Stomach smooth muscle (tissue), 2 donors: ENCODE measurements around the gene C17orf107.
"Not testable (repeated sequence)": the region's sequence is repeated elsewhere in the genome, so short reads cannot be mapped to it uniquely, and the experiment has no call there.

Experiments used
- H3K27ac ChIP-seq: one replicate; pipeline ENCODE4 v1.7.0; 2013; ENCODE audit warnings: mild to moderate bottlenecking, low read length, inconsistent platforms
- H3K27me3 ChIP-seq, 2 donors: one replicate each; pipeline ENCODE4 v1.7.0; 2013; ENCODE audit warnings: low read length in 2 of 2; ENCODE audit not compliant: insufficient read depth in 2 of 2, control insufficient read depth in 1 of 2
- H3K36me3 ChIP-seq, 2 donors: one replicate each; pipeline ENCODE4 v1.7.0; 2013; ENCODE audit warnings: low read length in 2 of 2; ENCODE audit not compliant: control insufficient read depth in 2 of 2, insufficient read depth in 2 of 2
- H3K4me1 ChIP-seq: one replicate; pipeline ENCODE4 v1.7.0; 2013; ENCODE audit warnings: low read length; ENCODE audit not compliant: control insufficient read depth, insufficient read depth
- H3K4me3 ChIP-seq, 2 donors: one replicate each; pipeline ENCODE4 v1.7.0; 2013; ENCODE audit warnings: low read length in 2 of 2
- H3K9ac ChIP-seq, 2 donors: one replicate each; pipeline ENCODE4 v1.7.0; 2013; ENCODE audit warnings: low read length in 2 of 2, mild to moderate bottlenecking in 1 of 2
- H3K9me3 ChIP-seq, 2 donors: one replicate each; pipeline ENCODE4 v1.7.0; 2013; ENCODE audit warnings: low read length in 2 of 2; ENCODE audit not compliant: control insufficient read depth in 2 of 2
- donor health status: healthy.
- donor health status: Pancreatic carcinoma.

Gene C17orf107

DNA sequence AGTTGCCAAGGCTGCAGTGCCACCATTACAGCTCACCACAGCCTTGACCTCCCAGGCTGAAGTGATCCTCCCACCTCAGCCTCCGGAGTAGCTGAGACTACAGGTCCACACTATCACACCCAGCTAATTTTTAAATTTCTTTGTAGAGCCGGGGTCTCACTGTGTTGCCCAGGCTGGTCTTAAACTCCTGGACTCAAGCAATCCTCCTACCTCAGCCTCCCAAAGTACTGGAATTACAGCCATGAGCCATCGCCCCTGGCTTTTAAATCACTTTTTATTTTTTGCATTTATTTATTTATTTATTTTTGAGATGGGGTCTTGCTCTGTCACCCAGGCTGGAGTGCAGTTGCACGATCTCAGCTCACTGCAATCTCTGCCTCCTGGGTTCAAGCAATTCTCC, 15.2 kb downstream of the C17orf107 start:
- not testable (repeated sequence) for H3K9me3 ChIP-seq, H3K27ac ChIP-seq, H3K27me3 ChIP-seq, H3K9ac ChIP-seq, H3K36me3 ChIP-seq, H3K4me1 ChIP-seq, H3K4me3 ChIP-seq

DNA sequence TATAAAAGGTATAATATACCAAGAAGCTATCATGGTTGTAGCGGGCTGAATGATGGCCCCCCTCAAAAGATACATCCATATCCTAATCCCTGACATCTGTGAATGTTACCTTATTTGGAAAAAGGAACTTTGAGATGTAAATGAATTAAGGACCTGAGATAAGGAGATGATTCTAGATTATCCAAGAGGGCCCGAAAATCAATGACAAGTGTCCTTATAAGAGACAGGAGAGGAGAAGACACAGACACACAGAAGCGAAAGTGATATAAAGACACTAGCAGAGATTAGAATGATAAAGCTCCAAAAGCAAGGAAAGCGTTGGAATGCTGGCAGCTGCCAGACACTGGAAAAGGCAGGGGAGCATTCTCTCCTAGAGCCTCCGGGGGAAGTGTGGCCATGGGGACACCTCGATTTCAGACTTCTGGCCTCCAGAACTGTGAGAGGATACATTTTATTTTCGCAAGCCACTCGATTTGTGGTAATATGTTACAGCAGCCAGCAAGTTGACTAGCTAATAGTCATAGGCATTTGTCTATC, 20.2 kb downstream of the C17orf107 start:
- no peaks in the 10 kb centered on the region for H3K27me3 ChIP-seq
- no peak overlapping the region for H3K4me3 ChIP-seq
- H3K9ac ChIP-seq, result no peak overlapping the region
- no peaks in the 10 kb centered on the region for H3K36me3 ChIP-seq
- H3K27ac ChIP-seq, result no peak overlapping the region
- H3K9me3 ChIP-seq, result no peaks in the 10 kb centered on the region
- no peaks in the 10 kb centered on the region for H3K4me1 ChIP-seq

DNA sequence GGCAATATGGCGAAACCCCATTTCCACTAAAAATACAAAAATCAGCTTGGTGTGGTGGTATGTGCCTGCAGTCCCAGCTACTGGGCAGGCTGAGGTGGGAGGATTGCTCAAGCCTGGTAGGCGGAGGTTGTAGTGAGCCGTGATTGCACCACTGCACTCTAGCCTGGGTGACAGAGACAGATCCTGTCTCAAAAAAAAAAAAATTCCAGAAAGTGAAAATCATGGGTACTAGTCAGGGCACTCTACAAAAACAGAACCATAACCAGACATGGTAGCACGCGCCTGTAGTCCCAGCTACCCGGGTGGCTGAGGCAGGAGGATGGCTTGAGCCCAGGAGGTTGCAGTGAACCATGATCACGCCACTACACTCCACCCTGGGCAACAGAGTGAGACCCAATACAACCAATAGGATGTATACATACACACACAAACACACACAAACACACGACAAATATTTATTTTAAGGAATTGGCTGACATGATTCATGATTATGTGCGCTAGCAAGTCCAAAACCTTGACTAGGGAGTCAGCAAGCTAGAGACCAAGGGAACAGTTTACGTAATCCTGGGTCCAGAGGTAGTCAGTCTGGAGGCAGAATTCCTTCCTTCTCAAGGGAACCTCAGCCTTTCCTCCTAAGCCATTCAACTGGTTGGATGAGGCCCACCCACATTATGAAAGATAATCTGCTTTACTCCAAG, 21.2 kb downstream of the C17orf107 start:
- Histone ChIP-seq H3K36me3 (no peaks in the 10 kb centered on the region), H3K4me1 (no peaks in the 10 kb centered on the region), H3K9ac (no peak overlapping the region), H3K27ac (no peak overlapping the region), H3K4me3 (no peak overlapping the region), H3K9me3 (no peaks in the 10 kb centered on the region), H3K27me3 (no peaks in the 10 kb centered on the region)

DNA sequence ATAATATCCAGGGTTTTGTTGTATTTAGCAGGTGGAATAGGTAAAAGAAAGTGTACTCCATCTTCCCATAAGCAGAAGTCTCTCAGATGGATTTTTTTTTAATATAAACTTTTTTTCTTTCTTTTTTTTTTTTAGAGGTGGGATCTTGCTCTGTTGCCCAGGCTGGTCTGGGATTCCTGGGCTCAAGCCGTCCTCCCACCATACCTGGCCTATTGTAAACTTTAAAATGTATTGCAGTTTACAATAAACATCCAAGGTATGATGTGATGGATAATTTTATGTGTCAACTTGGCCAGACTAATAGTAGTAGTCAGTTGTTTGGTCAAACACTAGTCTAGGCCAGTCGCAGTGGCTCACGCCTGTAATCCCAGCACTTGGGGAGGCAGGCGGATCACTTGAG, 22.0 kb downstream of the C17orf107 start:
- H3K4me3 ChIP-seq, result no peak overlapping the region
- no peak overlapping the region for H3K9ac ChIP-seq
- H3K36me3 ChIP-seq, result no peaks in the 10 kb centered on the region
- H3K9me3 ChIP-seq, result no peaks in the 10 kb centered on the region
- H3K4me1 ChIP-seq, result no peaks in the 10 kb centered on the region
- no peaks in the 10 kb centered on the region for H3K27me3 ChIP-seq
- H3K27ac ChIP-seq, result no peak overlapping the region

DNA sequence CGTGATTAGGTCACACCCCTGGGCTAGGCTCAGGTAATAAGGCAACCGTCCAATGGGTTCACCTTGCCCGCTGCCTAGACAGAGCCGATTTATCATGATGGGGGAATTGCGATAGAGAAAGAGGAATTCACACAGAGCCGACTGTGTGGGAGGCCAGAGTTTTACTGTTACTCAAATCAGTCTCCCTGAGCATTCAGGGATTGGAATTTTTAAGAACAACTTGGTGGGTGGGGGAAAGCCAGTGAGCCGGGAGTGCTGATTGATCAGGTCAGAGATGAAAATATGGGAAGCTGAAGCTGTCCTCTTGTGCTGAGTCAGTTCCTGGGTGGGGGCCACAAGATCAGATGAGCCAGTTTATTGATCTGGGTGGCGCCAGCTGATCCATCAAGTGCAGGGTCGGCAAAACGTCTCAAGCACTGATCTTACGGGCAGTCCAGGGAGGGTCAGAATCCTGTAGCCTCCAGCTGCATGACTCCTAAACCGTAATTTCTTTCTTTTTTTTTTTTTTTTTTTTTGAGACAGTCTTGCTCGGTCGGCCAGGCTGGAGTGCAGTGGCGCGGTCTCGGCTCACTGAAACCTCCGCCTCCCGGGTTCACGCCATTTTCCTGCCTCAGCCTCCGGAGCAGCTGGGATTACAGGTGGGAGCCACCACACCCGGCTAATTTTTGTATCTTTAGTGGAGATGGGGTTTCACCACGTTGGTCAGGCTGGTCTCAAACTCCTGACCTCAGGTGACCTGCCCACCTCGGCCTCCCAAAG, 27.4 kb downstream of the C17orf107 start:
- H3K27me3 ChIP-seq, H3K9ac ChIP-seq, H3K9me3 ChIP-seq, H3K36me3 ChIP-seq, H3K4me1 ChIP-seq, H3K4me3 ChIP-seq, H3K27ac ChIP-seq: not testable (repeated sequence)

DNA sequence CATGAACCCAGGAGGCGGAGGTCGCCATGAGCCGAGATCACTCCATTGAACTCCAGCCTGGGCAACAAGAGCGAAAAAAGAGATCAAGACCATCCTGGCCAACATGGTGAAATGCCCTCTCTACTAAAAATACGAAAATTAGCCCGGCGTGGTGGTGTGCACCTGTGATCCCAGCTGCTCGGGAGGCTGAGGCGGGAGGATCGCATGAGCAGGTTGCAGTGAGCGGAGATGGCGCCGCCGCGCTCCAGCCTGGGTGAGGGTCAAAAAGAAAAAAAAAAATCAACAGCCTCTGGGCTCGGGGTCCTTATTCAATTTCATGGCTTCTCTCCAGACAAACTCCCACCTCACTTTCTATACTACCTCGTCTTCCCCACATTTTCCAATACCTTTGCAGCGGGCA, 29.5 kb downstream of the C17orf107 start:
- H3K36me3 ChIP-seq, result no peaks in the 10 kb centered on the region
- H3K27ac ChIP-seq, result no peak overlapping the region
- H3K9me3 ChIP-seq, result no peaks in the 10 kb centered on the region
- no peak overlapping the region for H3K9ac ChIP-seq
- H3K27me3 ChIP-seq, result no peaks in the 10 kb centered on the region
- H3K4me3 ChIP-seq, result no peak overlapping the region
- peaks cover under 1% of the 10 kb centered on the region for H3K4me1 ChIP-seq

DNA sequence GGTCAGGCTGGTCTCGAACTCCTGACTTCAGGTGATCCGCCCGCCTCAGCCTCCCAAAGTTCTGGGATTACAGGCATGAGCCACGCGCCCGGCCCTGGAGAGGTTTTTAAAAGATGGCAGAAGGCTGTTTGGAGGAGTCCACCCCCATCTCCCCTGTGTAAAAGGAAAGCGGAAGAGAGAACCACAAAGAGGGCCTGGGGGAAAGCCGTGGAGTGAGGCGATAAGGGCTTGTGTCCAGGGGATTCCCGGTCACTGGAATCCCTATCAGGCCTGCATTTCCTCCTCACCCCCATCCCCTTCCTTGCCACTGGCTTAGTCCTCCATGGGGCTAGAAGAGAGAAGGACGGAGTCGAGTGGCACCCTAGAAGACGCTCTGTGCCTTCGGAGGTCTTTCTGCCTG, 32.6 kb downstream of the C17orf107 start, which contains the start of gene GP1BA:
Gene GP1BA (plus strand): TSS at position 315 of the 400 bp plus-strand sequence. CDS start 328 bp downstream, outside the sequence.
- H3K27me3 ChIP-seq, result no peaks in the 10 kb centered on the region
- no peaks in the 10 kb centered on the region for H3K9me3 ChIP-seq
- no peak within 1 kb of the TSS for H3K4me3 ChIP-seq
- peaks cover 9% of the 10 kb centered on the region for H3K4me1 ChIP-seq
- H3K36me3 ChIP-seq, result peaks cover 2 to 8% of the 10 kb centered on the region in 2 donors
- H3K27ac ChIP-seq, result no peak within 1 kb of the TSS
- H3K9ac ChIP-seq, result no peak within 1 kb of the TSS

DNA sequence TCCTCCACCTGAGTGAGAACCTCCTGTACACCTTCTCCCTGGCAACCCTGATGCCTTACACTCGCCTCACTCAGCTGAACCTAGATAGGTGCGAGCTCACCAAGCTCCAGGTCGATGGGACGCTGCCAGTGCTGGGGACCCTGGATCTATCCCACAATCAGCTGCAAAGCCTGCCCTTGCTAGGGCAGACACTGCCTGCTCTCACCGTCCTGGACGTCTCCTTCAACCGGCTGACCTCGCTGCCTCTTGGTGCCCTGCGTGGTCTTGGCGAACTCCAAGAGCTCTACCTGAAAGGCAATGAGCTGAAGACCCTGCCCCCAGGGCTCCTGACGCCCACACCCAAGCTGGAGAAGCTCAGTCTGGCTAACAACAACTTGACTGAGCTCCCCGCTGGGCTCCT, 33.4 kb downstream of the C17orf107 start:
- no peak overlapping the region for H3K9ac ChIP-seq
- H3K27me3 ChIP-seq, result no peaks in the 10 kb centered on the region
- no peak overlapping the region for H3K4me3 ChIP-seq
- peaks cover 9% of the 10 kb centered on the region for H3K4me1 ChIP-seq
- no peaks in the 10 kb centered on the region for H3K9me3 ChIP-seq
- peaks cover 10 to 16% of the 10 kb centered on the region in 2 donors for H3K36me3 ChIP-seq
- H3K27ac ChIP-seq, result no peak overlapping the region

DNA sequence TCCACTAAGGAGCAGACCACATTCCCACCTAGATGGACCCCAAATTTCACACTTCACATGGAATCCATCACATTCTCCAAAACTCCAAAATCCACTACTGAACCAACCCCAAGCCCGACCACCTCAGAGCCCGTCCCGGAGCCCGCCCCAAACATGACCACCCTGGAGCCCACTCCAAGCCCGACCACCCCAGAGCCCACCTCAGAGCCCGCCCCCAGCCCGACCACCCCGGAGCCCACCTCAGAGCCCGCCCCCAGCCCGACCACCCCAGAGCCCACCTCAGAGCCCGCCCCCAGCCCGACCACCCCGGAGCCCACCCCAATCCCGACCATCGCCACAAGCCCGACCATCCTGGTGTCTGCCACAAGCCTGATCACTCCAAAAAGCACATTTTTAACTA, 34.3 kb downstream of the C17orf107 start:
- H3K9ac ChIP-seq, result peak overlapping the region in 1 of 2 donors; percentile 12
- no peak overlapping the region for H3K27ac ChIP-seq

DNA sequence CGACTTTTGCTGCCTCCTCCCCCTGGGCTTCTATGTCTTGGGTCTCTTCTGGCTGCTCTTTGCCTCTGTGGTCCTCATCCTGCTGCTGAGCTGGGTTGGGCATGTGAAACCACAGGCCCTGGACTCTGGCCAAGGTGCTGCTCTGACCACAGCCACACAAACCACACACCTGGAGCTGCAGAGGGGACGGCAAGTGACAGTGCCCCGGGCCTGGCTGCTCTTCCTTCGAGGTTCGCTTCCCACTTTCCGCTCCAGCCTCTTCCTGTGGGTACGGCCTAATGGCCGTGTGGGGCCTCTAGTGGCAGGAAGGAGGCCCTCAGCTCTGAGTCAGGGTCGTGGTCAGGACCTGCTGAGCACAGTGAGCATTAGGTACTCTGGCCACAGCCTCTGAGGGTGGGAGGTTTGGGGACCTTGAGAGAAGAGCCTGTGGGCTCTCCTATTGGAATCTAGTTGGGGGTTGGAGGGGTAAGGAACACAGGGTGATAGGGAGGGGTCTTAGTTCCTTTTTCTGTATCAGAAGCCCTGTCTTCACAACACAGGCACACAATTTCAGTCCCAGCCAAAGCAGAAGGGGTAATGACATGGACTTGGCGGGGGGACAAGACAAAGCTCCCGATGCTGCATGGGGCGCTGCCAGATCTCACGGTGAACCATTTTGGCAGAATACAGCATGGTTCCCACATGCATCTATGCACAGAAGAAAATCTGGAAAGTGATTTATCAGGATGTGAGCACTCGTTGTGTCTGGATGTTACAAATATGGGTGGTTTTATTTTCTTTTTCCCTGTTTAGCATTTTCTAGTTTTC, 35.0 kb downstream of the C17orf107 start:
- H3K9me3 ChIP-seq, result no peaks in the 10 kb centered on the region
- H3K27me3 ChIP-seq, result no peaks in the 10 kb centered on the region
- H3K36me3 ChIP-seq, result peaks cover 19 to 20% of the 10 kb centered on the region in 2 donors
- peaks cover 25% of the 10 kb centered on the region for H3K4me1 ChIP-seq
- H3K27ac ChIP-seq, result peak overlapping the region; percentile 49
- H3K9ac ChIP-seq, result peak overlapping the region; percentile 12 to 47
- peak overlapping the region in 1 of 2 donors; percentile 47 for H3K4me3 ChIP-seq

More for the DNA sequence above, 34.3 kb downstream of the C17orf107 start:
- Histone ChIP-seq H3K4me1 (peaks cover 17% of the 10 kb centered on the region), H3K36me3 (peaks cover 19 to 20% of the 10 kb centered on the region in 2 donors), H3K27me3 (no peaks in the 10 kb centered on the region), H3K4me3 (peak overlapping the region in 1 of 2 donors; percentile 47), H3K9me3 (no peaks in the 10 kb centered on the region)
